ENCODE data around the gene TNFSF9. TPM values are rescaled to one million over a fixed set of nuclear protein-coding genes. Genes with fewer than 3 reads are reported as not detected.
A peak's percentile ranks its signal among the peaks of the same experiment; 100 is the strongest.

TNFSF9 gene
- total RNA-seq, 1 donor: 16.6 TPM

GRCh38 chr19:6551091-6551490 lies 20.3 kb downstream of the TNFSF9 start:
- no peak overlapping the region for H3K4me2 ChIP-seq (ENCODE audit: insufficient read depth, low read length)
- TF ChIP-seq CTCF (IDR thresholded peaks at IDR 0.05; ENCODE audit: extremely low read depth, low read depth, low read length): no peak

GRCh38 chr19:6551607-6552450 lies 21.0 kb downstream of the TNFSF9 start:
- Histone ChIP-seq H3K36me3 (ENCODE audit: insufficient read depth, low read length) (no peaks in the 10 kb centered on the region), H3K79me2 (ENCODE audit: insufficient read depth, low read length) (no peaks in the 10 kb centered on the region), H3K4me3 (ENCODE audit: insufficient read depth, low read length) (no peak overlapping the region), H4K20me1 (ENCODE audit: insufficient read depth, low read length) (no peaks in the 10 kb centered on the region), H2AFZ (ENCODE audit: low read length) (no peak overlapping the region), H3K4me1 (ENCODE audit: insufficient read depth, low read length) (peaks cover 8% of the 10 kb centered on the region), H3K27ac (ENCODE audit: low read depth, low read length) (no peak overlapping the region), H3K9me3 (ENCODE audit: low read depth, low read length) (no peaks in the 10 kb centered on the region), H3K4me2 (ENCODE audit: insufficient read depth, low read length) (no peak overlapping the region), H3K27me3 (ENCODE audit: insufficient read depth, low read length) (no peaks in the 10 kb centered on the region)
- TF ChIP-seq CTCF (IDR thresholded peaks at IDR 0.05; ENCODE audit: extremely low read depth, low read depth, low read length): peak; percentile 12
- peak; percentile 88 for DNase-seq (ENCODE audit: insufficient read length, low spot score, missing footprints)

More at GRCh38 chr19:6551091-6551490, 20.3 kb downstream of the TNFSF9 start:
- Histone ChIP-seq H3K4me3 (ENCODE audit: insufficient read depth, low read length) (no peak overlapping the region), H3K27me3 (ENCODE audit: insufficient read depth, low read length) (no peaks in the 10 kb centered on the region), H3K36me3 (ENCODE audit: insufficient read depth, low read length) (no peaks in the 10 kb centered on the region), H3K9me3 (ENCODE audit: low read depth, low read length) (no peaks in the 10 kb centered on the region), H3K27ac (ENCODE audit: low read depth, low read length) (no peak overlapping the region), H2AFZ (ENCODE audit: low read length) (no peak overlapping the region), H3K79me2 (ENCODE audit: insufficient read depth, low read length) (no peaks in the 10 kb centered on the region), H4K20me1 (ENCODE audit: insufficient read depth, low read length) (no peaks in the 10 kb centered on the region), H3K4me1 (ENCODE audit: insufficient read depth, low read length) (peaks cover under 1% of the 10 kb centered on the region)
- no peak for DNase-seq (ENCODE audit: insufficient read length, low spot score, missing footprints)

- no peak overlapping the region for H3K27ac ChIP-seq (ENCODE audit: low read depth, low read length)
- TF ChIP-seq CTCF (IDR thresholded peaks at IDR 0.05; ENCODE audit: extremely low read depth, low read depth, low read length): no peak
- H3K27me3 ChIP-seq (ENCODE audit: insufficient read depth, low read length): no peaks in the 10 kb centered on the region
- no peaks in the 10 kb centered on the region for H3K79me2 ChIP-seq (ENCODE audit: insufficient read depth, low read length)
- no peak overlapping the region for H3K4me3 ChIP-seq (ENCODE audit: insufficient read depth, low read length)
- no peaks in the 10 kb centered on the region for H3K9me3 ChIP-seq (ENCODE audit: low read depth, low read length)
- DNase-seq (ENCODE audit: insufficient read length, low spot score, missing footprints): no peak
- no peaks in the 10 kb centered on the region for H3K36me3 ChIP-seq (ENCODE audit: insufficient read depth, low read length)
- H3K4me2 ChIP-seq (ENCODE audit: insufficient read depth, low read length): peak overlapping the region; percentile 45
- H2AFZ ChIP-seq (ENCODE audit: low read length): no peak overlapping the region
- H3K4me1 ChIP-seq (ENCODE audit: insufficient read depth, low read length): peaks cover 9% of the 10 kb centered on the region
- H4K20me1 ChIP-seq (ENCODE audit: insufficient read depth, low read length): no peaks in the 10 kb centered on the region
Observed at GRCh38 chr19:6556043-6556449, 25.2 kb downstream of the TNFSF9 start.

GRCh38 chr19:6556480-6557195 lies 25.8 kb downstream of the TNFSF9 start:
- TF ChIP-seq CTCF (IDR thresholded peaks at IDR 0.05; ENCODE audit: extremely low read depth, low read depth, low read length): no peak
- no peak overlapping the region for H3K4me3 ChIP-seq (ENCODE audit: insufficient read depth, low read length)
- no peaks in the 10 kb centered on the region for H3K27me3 ChIP-seq (ENCODE audit: insufficient read depth, low read length)
- H3K79me2 ChIP-seq (ENCODE audit: insufficient read depth, low read length): no peaks in the 10 kb centered on the region
- H3K27ac ChIP-seq (ENCODE audit: low read depth, low read length): no peak overlapping the region
- no peak overlapping the region for H2AFZ ChIP-seq (ENCODE audit: low read length)
- DNase-seq (ENCODE audit: insufficient read length, low spot score, missing footprints): peak; percentile 71
- H3K4me1 ChIP-seq (ENCODE audit: insufficient read depth, low read length): peaks cover 9% of the 10 kb centered on the region
- H4K20me1 ChIP-seq (ENCODE audit: insufficient read depth, low read length): no peaks in the 10 kb centered on the region
- H3K4me2 ChIP-seq (ENCODE audit: insufficient read depth, low read length): peak overlapping the region; percentile 45
- H3K36me3 ChIP-seq (ENCODE audit: insufficient read depth, low read length): no peaks in the 10 kb centered on the region
- H3K9me3 ChIP-seq (ENCODE audit: low read depth, low read length): no peaks in the 10 kb centered on the region
